ENCODE data around the gene TNNT2.

TNNT2 gene

GRCh38 chr1:201330541-201330940 lies 46.9 kb downstream of the TNNT2 start:
- no peak for DNase-seq

- DNase-seq = no peak
These were observed 47.7 kb downstream of the TNNT2 start for GRCh38 chr1:201329801-201330200.

- DNase-seq = no peak
These were observed 48.2 kb downstream of the TNNT2 start for GRCh38 chr1:201329286-201329685.

- no peak for DNase-seq
These were observed 48.9 kb downstream of the TNNT2 start for GRCh38 chr1:201328576-201328975.

- DNase-seq = no peak
These were observed 49.7 kb downstream of the TNNT2 start for GRCh38 chr1:201327687-201328240.

GRCh38 chr1:201326710-201327109 lies 50.8 kb downstream of the TNNT2 start:
- no peak for DNase-seq

GRCh38 chr1:201325678-201326060 lies 51.8 kb downstream of the TNNT2 start:
- no peak for DNase-seq

GRCh38 chr1:201324821-201325677 lies 52.4 kb downstream of the TNNT2 start:
- DNase-seq = no peak

GRCh38 chr1:201324306-201324705 lies 53.2 kb downstream of the TNNT2 start:
- DNase-seq = no peak

GRCh38 chr1:201322653-201323510 lies 54.6 kb downstream of the TNNT2 start:
- no peak for DNase-seq

- no peak for DNase-seq
These were observed 55.6 kb downstream of the TNNT2 start for GRCh38 chr1:201321826-201322390.

GRCh38 chr1:201320168-201320788 lies 57.2 kb downstream of the TNNT2 start:
- DNase-seq = no peak

- no peak for DNase-seq
These were observed 57.8 kb downstream of the TNNT2 start for GRCh38 chr1:201319631-201320030.

- no peak for DNase-seq
These were observed 58.8 kb downstream of the TNNT2 start for GRCh38 chr1:201318504-201319340.

- DNase-seq = no peak
These were observed 59.9 kb downstream of the TNNT2 start for GRCh38 chr1:201317551-201317950.

- no peak for DNase-seq
These were observed 60.9 kb downstream of the TNNT2 start for GRCh38 chr1:201316556-201316955.

- DNase-seq = peak; percentile 65
These were observed 64.4 kb downstream of the TNNT2 start for GRCh38 chr1:201313086-201313485.

- no peak for DNase-seq
These were observed 65.2 kb downstream of the TNNT2 start for GRCh38 chr1:201312298-201312697.

GRCh38 chr1:201311356-201312011 lies 66.0 kb downstream of the TNNT2 start:
- peak; percentile 93 for DNase-seq

GRCh38 chr1:201310986-201311355 lies 66.5 kb downstream of the TNNT2 start:
- DNase-seq = peak; percentile 97

- DNase-seq = peak; percentile 74
These were observed 67.1 kb downstream of the TNNT2 start for GRCh38 chr1:201310251-201310985.
